HCT116 (cell line): ENCODE measurements around the gene ELF2. TPM values are rescaled to one million over a fixed set of nuclear protein-coding genes. Genes with fewer than 3 reads are reported as not detected.

Experiments used
- ATAC-seq: fragments of 200-7000 bp; cut with Tn5 transposase; 2 replicates; pipeline ENCODE4 v1.9.1; 2020; ENCODE audit warnings: mild to moderate bottlenecking, moderate library complexity
- BruUV-seq: library from RNA; stranded (reverse); fragments of 400-500 nt; replicated peaks from 2 replicates; lab custom pipeline; 2021; lab: Mats Ljungman, UMichigan
- CTCF ChIA-PET: fragments of 300-600 bp; sonication (Branson Sonifier 250); formaldehyde crosslinking; loops from one replicate; lab custom pipeline; 2021; ENCODE audit warnings: antibody characterized with exemption; lab: Charles Lee
- POLR2A ChIA-PET: fragments of 300-600, 350-600 bp; sonication (Branson Sonifier 250); formaldehyde crosslinking; loops from one replicate; lab custom pipeline; 2021; ENCODE audit warnings: antibody characterized with exemption; lab: Charles Lee
- RAD21 ChIA-PET, 2 experiments: fragments of 300-600 bp; sonication (Branson Sonifier 250); formaldehyde crosslinking; loops; one replicate each; lab custom pipeline; 2023; ENCODE audit warnings: low total read pairs in 2 of 2; ENCODE audit not compliant: uncharacterized antibody in 2 of 2, unreplicated experiment in 2 of 2, low non-redundant PET in 1 of 2; lab: Charles Lee
- DNase-seq: peaks from one replicate; pipeline ENCODE4 v3.0.0-alpha.2; 2010; ENCODE audit warnings: low read depth, low spot score
- H2AFZ ChIP-seq: fragments of 200-600 bp; shearing (Covaris generic), sonication (generic); 2 replicates; pipeline ENCODE4 v1.6.1; 2017; ENCODE audit warnings: low read depth, mixed run types, mixed read lengths, antibody characterized with exemption, low read length; ENCODE audit not compliant: poor library complexity, severe bottlenecking
- H3K27ac ChIP-seq: 2 replicates; pipeline ENCODE4 v1.5.1; 2012; ENCODE audit warnings: low read depth, low read length
- H3K27me3 ChIP-seq: fragments of 200-600 bp; sonication (generic); 2 replicates; pipeline ENCODE4 v1.6.1; 2016; ENCODE audit warnings: mixed run types, low read length, mixed read lengths; ENCODE audit not compliant: insufficient read depth
- H3K36me3 ChIP-seq, 2 experiments: fragments of 200-500 bp in 1 of 2; fragments of 200-600 bp in 1 of 2; sonication (Bioruptor generic) in 1 of 2; sonication (generic) in 1 of 2; 2 replicates each; pipeline versions ENCODE4 v1.5.1 to v1.6.1; 2014 to 2016; ENCODE audit warnings: low read length in 2 of 2, inconsistent platforms in 1 of 2, mixed read lengths in 1 of 2, mixed run types in 1 of 2; ENCODE audit not compliant: insufficient read depth in 2 of 2, control insufficient read depth in 1 of 2
- H3K4me1 ChIP-seq, 2 experiments: fragments of 200-600 bp in 1 of 2; sonication (generic) in 1 of 2; 2 replicates each; pipeline versions ENCODE4 v1.5.1 to v1.6.1; 2012 to 2017; ENCODE audit warnings: low read length in 2 of 2, inconsistent platforms in 1 of 2, mild to moderate bottlenecking in 1 of 2, mixed read lengths in 1 of 2, mixed run types in 1 of 2, moderate library complexity in 1 of 2; ENCODE audit not compliant: insufficient read depth in 2 of 2, control insufficient read depth in 1 of 2
- H3K4me2 ChIP-seq: fragments of 200-600 bp; sonication (generic); 2 replicates; pipeline ENCODE4 v1.6.1; 2017; ENCODE audit warnings: mixed run types, low read length, mixed read lengths
- H3K4me3 ChIP-seq, 2 experiments: fragments of 200-600 bp in 1 of 2; sonication (generic) in 1 of 2; replicated peaks in 1 of 2; 2 replicates each; pipeline ENCODE4 v1.5.1; 2011 to 2016; ENCODE audit warnings: low read length in 2 of 2, control low read depth in 1 of 2, low read depth in 1 of 2, mild to moderate bottlenecking in 1 of 2, mixed read lengths in 1 of 2, mixed run types in 1 of 2
- H3K79me2 ChIP-seq: fragments of 200-600 bp; sonication (generic); 2 replicates; pipeline ENCODE4 v1.6.1; 2017; ENCODE audit warnings: mild to moderate bottlenecking, mixed run types, low read length, moderate library complexity, mixed read lengths; ENCODE audit not compliant: insufficient read depth
- H3K9ac ChIP-seq: fragments of 200-600 bp; sonication (generic); 2 replicates; pipeline ENCODE4 v1.6.1; 2016; ENCODE audit warnings: low read length, mixed read lengths
- H3K9me2 ChIP-seq: fragments of 200-600 bp; sonication (generic), shearing (Covaris generic); 2 replicates; pipeline ENCODE4 v1.6.1; 2017; ENCODE audit warnings: mixed run types, mild to moderate bottlenecking, moderate library complexity; ENCODE audit not compliant: insufficient read depth
- H3K9me3 ChIP-seq, 2 experiments: fragments of 200-500 bp in 1 of 2; fragments of 200-600 bp in 1 of 2; sonication (Bioruptor generic) in 1 of 2; sonication (generic) in 1 of 2; 2 replicates each; pipeline ENCODE4 v1.6.1; 2014 to 2017; ENCODE audit warnings: low read length in 2 of 2, mixed read lengths in 2 of 2, inconsistent platforms in 1 of 2, low read depth in 1 of 2, mild to moderate bottlenecking in 1 of 2, mixed run types in 1 of 2, moderate library complexity in 1 of 2; ENCODE audit not compliant: control insufficient read depth in 1 of 2, insufficient read depth in 1 of 2
- H4K20me1 ChIP-seq: fragments of 200-600 bp; sonication (generic), shearing (Covaris generic); 2 replicates; pipeline ENCODE4 v1.6.1; 2017; ENCODE audit warnings: mixed run types, mild to moderate bottlenecking, moderate library complexity; ENCODE audit not compliant: insufficient read depth
- CBX3 ChIP-seq: IDR thresholded peaks from 2 replicates; pipeline ENCODE4 v1.6.1; 2012; ENCODE audit warnings: low read depth
- CEBPB ChIP-seq: IDR thresholded peaks from 2 replicates; pipeline ENCODE4 v1.6.1; 2012; ENCODE audit warnings: low read depth
- CTCF ChIP-seq, 3 experiments: fragments of 200-600 bp in 1 of 3; sonication (generic) in 1 of 3; IDR thresholded peaks in 2 of 3; conservative IDR thresholded peaks in 1 of 3; 2 replicates each; pipeline ENCODE4 v1.5.1; 2012 to 2017; ENCODE audit warnings: low read depth in 2 of 3, low read length in 2 of 3, antibody characterized with exemption in 1 of 3, borderline replicate concordance in 1 of 3, control low read depth in 1 of 3, mild to moderate bottlenecking in 1 of 3, mixed read lengths in 1 of 3, mixed run types in 1 of 3, moderate library complexity in 1 of 3; ENCODE audit not compliant: insufficient read depth in 1 of 3
- EGR1 ChIP-seq: IDR thresholded peaks from 2 replicates; pipeline ENCODE4 v1.6.1; 2012; ENCODE audit warnings: low read depth
- ELF1 ChIP-seq: IDR thresholded peaks from 2 replicates; pipeline ENCODE4 v1.6.1; 2012; ENCODE audit warnings: low read depth, borderline replicate concordance
- EZH2 ChIP-seq: fragments of 200-600 bp; sonication (generic); IDR thresholded peaks from 2 replicates; pipeline ENCODE4 v1.6.1; 2017; ENCODE audit warnings: antibody characterized with exemption, mixed run types
- EZH2phosphoT487 ChIP-seq: fragments of 200-600 bp; IDR thresholded peaks from 2 replicates; pipeline ENCODE4 v1.6.1; 2018; ENCODE audit warnings: antibody characterized with exemption, borderline replicate concordance
- FOSL1 ChIP-seq: IDR thresholded peaks from 2 replicates; pipeline ENCODE4 v1.6.1; 2012; ENCODE audit warnings: low read depth
- JUND ChIP-seq: IDR thresholded peaks from 2 replicates; pipeline ENCODE4 v1.6.1; 2012
- MAX ChIP-seq: IDR thresholded peaks from 2 replicates; pipeline ENCODE4 v1.6.1; 2012
- POLR2AphosphoS5 ChIP-seq: IDR thresholded peaks from 2 replicates; pipeline ENCODE4 v1.6.1; 2011; ENCODE audit warnings: mild to moderate bottlenecking, low read depth, low read length, moderate library complexity
- RAD21 ChIP-seq: IDR thresholded peaks from 2 replicates; pipeline ENCODE4 v1.6.1; 2012; ENCODE audit warnings: low read depth, mild to moderate bottlenecking
- SIN3A ChIP-seq: IDR thresholded peaks from 2 replicates; pipeline ENCODE4 v1.6.1; 2012; ENCODE audit warnings: low read depth
- SRF ChIP-seq: IDR thresholded peaks from 2 replicates; pipeline ENCODE4 v1.6.1; 2012; ENCODE audit warnings: low read depth
- YY1 ChIP-seq: IDR thresholded peaks from 2 replicates; pipeline ENCODE4 v1.6.1; 2011; ENCODE audit warnings: low read length, low read depth, moderate library complexity, mild to moderate bottlenecking; ENCODE audit not compliant: insufficient replicate concordance; ENCODE audit errors: extremely low read depth
- ZFX ChIP-seq: fragments of 450-650 bp; IDR thresholded peaks from 2 replicates; pipeline ENCODE4 v1.6.1; 2017
- intact Hi-C: fragments of 100-400 bp; cut with micrococcal nuclease; formaldehyde crosslinking; loops from 2 replicates; pipeline ENCODE4 v1.10.0; 2022
- total RNA-seq: library from RNA; stranded (reverse); gene quantifications from one replicate; pipeline ENCODE4 v1.2.1, GENCODE V29; 2021; ENCODE audit not compliant: unreplicated experiment
- TF ChIP-seq, protein P1 (sequence below): IDR thresholded peaks from 2 replicates; pipeline ENCODE4 v1.6.1; 2011; ENCODE audit warnings: mild to moderate bottlenecking, low read length, moderate library complexity; ENCODE audit not compliant: insufficient replicate concordance; ENCODE audit errors: extremely low read depth

ELF2 gene
- total RNA-seq, 1 experiment from 2014 or later, result 28.2 TPM

DNA sequence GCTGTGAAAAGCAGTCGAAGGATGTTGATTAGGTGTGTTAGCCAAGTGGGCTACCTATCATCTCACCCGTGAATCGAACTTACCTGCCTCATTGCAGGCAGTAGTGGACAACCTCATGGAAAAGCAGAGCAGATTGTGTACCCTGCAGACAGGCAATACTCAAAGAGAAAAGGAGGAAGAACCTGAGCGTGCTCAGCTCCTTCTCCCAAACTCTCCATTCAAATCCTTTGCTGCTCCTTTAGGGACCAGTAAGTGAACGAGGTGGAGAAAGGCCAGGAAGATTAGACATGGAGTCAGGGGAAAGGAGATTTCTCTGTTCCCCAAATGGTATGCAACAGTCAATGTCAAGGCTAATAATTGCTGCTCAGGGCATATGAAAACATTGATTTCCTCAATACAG lies 45.2 kb upstream of the ELF2 start:
- Histone ChIP-seq H3K79me2 (no peaks in the 10 kb centered on the region), H3K27me3 (no peaks in the 10 kb centered on the region), H3K36me3 (no peaks in the 10 kb centered on the region), H2AFZ (no peak overlapping the region), H4K20me1 (no peaks in the 10 kb centered on the region), H3K4me3 (no peak overlapping the region), H3K4me1 (no peaks in the 10 kb centered on the region), H3K9ac (no peak overlapping the region), H3K4me2 (no peak overlapping the region), H3K9me3 (no peaks in the 10 kb centered on the region), H3K9me2 (no peaks in the 10 kb centered on the region), H3K27ac (no peak overlapping the region)
- BruUV-seq, result no TSS peak
- POLR2A ChIA-PET, result no interaction called here
- intact Hi-C loops, result no loop called here
- TF ChIP-seq CTCF (IDR thresholded peaks at IDR 0.05 in 2 of 3, conservative IDR thresholded peaks at IDR 0.05 in 1 of 3; ENCODE audit: borderline replicate concordance in 1 of 3, insufficient read depth in 1 of 3, low read depth in 2 of 3, low read length in 2 of 3), result no peak
- TF ChIP-seq POLR2AphosphoS5, result no peak
- no peak for TF ChIP-seq MAX
- TF ChIP-seq YY1, result no peak
- TF ChIP-seq SRF, result no peak
- TF ChIP-seq EGR1, result no peak
- no peak for TF ChIP-seq FOSL1
- no peak for TF ChIP-seq ZFX
- no peak for TF ChIP-seq JUND
- no peak for TF ChIP-seq RAD21
- no peak for ATAC-seq
- CTCF ChIA-PET, result no interaction called here
- DNase-seq, result no peak
- RAD21 ChIA-PET, result no interaction called here

- RAD21 ChIA-PET, result no interaction called here
- Histone ChIP-seq H3K4me3 (no peak overlapping the region), H3K4me1 (no peaks in the 10 kb centered on the region), H3K4me2 (no peak overlapping the region), H3K27ac (no peak overlapping the region), H3K36me3 (no peaks in the 10 kb centered on the region), H3K9me3 (no peaks in the 10 kb centered on the region), H2AFZ (no peak overlapping the region), H3K9me2 (no peaks in the 10 kb centered on the region), H3K27me3 (no peaks in the 10 kb centered on the region), H3K9ac (no peak overlapping the region), H3K79me2 (no peaks in the 10 kb centered on the region), H4K20me1 (no peaks in the 10 kb centered on the region)
- TF ChIP-seq, protein P1, sequence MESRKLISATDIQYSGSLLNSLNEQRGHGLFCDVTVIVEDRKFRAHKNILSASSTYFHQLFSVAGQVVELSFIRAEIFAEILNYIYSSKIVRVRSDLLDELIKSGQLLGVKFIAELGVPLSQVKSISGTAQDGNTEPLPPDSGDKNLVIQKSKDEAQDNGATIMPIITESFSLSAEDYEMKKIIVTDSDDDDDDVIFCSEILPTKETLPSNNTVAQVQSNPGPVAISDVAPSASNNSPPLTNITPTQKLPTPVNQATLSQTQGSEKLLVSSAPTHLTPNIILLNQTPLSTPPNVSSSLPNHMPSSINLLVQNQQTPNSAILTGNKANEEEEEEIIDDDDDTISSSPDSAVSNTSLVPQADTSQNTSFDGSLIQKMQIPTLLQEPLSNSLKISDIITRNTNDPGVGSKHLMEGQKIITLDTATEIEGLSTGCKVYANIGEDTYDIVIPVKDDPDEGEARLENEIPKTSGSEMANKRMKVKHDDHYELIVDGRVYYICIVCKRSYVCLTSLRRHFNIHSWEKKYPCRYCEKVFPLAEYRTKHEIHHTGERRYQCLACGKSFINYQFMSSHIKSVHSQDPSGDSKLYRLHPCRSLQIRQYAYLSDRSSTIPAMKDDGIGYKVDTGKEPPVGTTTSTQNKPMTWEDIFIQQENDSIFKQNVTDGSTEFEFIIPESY, result no peak
- TF ChIP-seq SIN3A (no peak), YY1 (no peak), EGR1 (no peak), CBX3 (no peak), FOSL1 (no peak), ELF1 (no peak), CEBPB (no peak), ZFX (no peak), EZH2phosphoT487 (no peak), EZH2 (no peak)
- DNase-seq (no peak), ATAC-seq (no peak)
- CTCF ChIA-PET, result no interaction called here
- intact Hi-C loops, result no loop called here
- BruUV-seq, result no TSS peak
- POLR2A ChIA-PET, result no interaction called here
Measured at GRCh38 chr4:139221687-139222086, 44.7 kb upstream of the ELF2 start.
